Breast epithelium (tissue), 3 donors: Measurements from ENCODE around the gene MYO1D.

Experiments used
- POLR2A ChIP-seq: fragments of 450-650 bp; IDR thresholded peaks from one replicate; pipeline ENCODE4 v1.6.1; 2016; ENCODE audit warnings: antibody characterized with exemption, mild to moderate bottlenecking, moderate library complexity
- POLR2AphosphoS5 ChIP-seq, 3 donors: sonication (generic); formaldehyde crosslinking; IDR thresholded peaks; one replicate each; pipeline ENCODE4 v1.6.1; 2017; ENCODE audit warnings: antibody characterized with exemption in 3 of 3
- TF ChIP-seq, protein P1 (sequence below), 3 donors: fragments of 450-650 bp; IDR thresholded peaks; one replicate each; pipeline ENCODE4 v1.5.1; 2016 to 2017; ENCODE audit warnings: antibody characterized with exemption in 3 of 3, mild to moderate bottlenecking in 3 of 3, moderate library complexity in 3 of 3

DNA sequence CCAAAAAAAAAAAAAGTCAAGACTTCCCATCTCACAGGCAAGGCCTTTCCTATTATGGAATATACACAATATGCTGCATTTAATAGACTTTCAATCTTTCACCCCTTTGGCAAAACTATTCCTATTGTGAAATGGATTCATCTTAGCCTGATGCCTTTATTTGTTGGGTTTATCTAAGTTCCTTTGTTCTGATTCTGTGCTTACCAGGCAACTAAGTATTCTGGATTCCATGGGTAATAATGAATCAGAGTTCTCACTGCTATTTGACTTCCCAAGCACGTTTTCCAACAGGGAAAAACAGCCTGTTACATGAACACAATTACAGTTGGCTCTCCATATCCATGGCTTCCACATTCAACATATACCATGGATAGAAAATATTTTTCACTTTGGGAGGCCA lies 135.5 kb downstream of the MYO1D start:
- TF ChIP-seq, protein P1, sequence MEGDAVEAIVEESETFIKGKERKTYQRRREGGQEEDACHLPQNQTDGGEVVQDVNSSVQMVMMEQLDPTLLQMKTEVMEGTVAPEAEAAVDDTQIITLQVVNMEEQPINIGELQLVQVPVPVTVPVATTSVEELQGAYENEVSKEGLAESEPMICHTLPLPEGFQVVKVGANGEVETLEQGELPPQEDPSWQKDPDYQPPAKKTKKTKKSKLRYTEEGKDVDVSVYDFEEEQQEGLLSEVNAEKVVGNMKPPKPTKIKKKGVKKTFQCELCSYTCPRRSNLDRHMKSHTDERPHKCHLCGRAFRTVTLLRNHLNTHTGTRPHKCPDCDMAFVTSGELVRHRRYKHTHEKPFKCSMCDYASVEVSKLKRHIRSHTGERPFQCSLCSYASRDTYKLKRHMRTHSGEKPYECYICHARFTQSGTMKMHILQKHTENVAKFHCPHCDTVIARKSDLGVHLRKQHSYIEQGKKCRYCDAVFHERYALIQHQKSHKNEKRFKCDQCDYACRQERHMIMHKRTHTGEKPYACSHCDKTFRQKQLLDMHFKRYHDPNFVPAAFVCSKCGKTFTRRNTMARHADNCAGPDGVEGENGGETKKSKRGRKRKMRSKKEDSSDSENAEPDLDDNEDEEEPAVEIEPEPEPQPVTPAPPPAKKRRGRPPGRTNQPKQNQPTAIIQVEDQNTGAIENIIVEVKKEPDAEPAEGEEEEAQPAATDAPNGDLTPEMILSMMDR (IDR thresholded peaks at IDR 0.05), result no peak
- no peak for TF ChIP-seq POLR2A
- no peak for TF ChIP-seq POLR2AphosphoS5 (IDR thresholded peaks at IDR 0.05)
